ENCODE results near the gene HSPA1A. TPM values are rescaled to one million over a fixed set of nuclear protein-coding genes. Genes with fewer than 3 reads are reported as not detected.
A peak's percentile ranks its signal among the peaks of the same experiment; 100 is the strongest.

Gene HSPA1A
- total RNA-seq, 1 donor = 76.9 TPM

DNA sequence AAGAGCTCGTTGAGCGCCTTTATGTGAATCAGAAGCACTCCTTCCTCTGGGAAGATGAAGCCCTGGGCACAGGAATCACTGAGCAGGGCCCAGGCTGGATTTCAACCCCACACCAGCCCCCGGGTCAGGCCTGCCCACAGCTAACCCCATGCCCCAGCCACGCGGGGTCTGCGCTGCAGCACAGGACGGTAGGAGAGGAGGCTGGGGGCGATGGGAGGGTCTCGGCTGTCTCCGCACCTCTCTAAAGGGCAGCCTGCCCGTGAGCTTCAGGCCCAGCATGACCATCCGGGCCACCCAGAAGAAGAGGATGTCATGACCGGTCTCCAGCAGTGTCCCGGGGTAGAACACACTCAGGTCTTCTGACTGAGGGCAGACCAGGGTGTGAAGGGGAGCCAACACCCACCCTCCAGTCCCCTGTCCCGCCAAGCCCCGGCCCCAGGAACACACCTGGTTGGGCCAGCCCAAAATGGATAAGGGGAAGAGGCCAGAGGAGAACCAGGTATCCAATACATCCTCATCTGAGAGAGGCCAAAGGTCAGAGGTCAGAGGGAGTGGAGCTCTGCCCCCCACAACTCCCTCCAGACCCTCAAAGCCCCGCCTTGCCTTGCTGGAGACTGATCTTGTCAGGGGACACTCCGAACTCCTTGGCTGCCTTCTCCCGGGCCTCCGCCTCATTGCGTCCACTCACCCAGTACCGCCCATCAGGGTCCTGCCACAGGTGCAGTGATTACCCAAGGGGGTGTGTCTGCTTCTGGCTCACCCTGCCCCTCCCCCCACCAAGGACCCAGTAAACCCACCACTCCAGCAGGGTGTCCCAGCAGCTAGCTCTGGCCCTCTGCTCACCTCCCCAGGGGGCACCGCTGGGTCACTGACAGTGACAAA lies 33.9 kb upstream of the HSPA1A start:
- TF ChIP-seq, protein P1, sequence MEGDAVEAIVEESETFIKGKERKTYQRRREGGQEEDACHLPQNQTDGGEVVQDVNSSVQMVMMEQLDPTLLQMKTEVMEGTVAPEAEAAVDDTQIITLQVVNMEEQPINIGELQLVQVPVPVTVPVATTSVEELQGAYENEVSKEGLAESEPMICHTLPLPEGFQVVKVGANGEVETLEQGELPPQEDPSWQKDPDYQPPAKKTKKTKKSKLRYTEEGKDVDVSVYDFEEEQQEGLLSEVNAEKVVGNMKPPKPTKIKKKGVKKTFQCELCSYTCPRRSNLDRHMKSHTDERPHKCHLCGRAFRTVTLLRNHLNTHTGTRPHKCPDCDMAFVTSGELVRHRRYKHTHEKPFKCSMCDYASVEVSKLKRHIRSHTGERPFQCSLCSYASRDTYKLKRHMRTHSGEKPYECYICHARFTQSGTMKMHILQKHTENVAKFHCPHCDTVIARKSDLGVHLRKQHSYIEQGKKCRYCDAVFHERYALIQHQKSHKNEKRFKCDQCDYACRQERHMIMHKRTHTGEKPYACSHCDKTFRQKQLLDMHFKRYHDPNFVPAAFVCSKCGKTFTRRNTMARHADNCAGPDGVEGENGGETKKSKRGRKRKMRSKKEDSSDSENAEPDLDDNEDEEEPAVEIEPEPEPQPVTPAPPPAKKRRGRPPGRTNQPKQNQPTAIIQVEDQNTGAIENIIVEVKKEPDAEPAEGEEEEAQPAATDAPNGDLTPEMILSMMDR (IDR thresholded peaks at IDR 0.05; ENCODE audit: insufficient read depth, low read length) = no peak
- H3K4me3 ChIP-seq (ENCODE audit: low read depth, low read length) = no peak overlapping the region
- no peak for DNase-seq (ENCODE audit: low read depth)

DNA sequence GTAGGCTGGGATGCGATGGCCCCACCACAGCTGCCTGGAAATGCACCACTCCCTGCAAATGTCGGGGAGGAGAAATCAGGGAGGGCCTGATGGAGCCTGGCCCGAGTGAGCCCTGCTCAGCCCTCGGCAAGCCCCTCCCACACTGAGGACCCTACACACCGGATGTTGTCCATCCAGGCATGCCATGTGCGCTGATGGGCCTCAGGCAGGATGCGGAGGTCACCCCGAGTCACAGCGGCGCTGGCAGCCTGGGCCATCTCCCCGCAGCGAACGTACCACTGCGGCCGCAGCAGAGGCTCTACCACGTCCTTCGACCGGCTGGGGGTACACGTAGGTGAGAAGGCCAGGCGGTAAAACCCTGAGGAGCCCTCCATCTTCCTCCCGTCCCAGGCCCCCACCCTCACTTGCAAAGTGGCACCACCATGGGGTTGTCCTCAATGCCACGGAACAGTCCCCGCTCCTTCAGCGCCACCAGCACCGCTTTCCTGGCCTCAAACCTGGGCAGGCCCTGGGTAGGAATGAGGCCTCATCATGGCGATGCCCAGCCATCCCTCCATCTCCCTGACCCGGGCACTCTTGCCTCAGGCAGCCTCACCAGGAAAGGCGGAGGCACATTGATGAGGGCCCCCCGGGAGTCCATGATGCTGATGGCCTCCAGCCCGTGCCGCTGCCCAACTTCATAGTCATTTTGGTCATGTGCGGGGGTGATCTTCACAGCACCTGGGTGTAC lies 33.1 kb upstream of the HSPA1A start:
- DNase-seq (ENCODE audit: low read depth) = no peak
- TF ChIP-seq, protein P1 (IDR thresholded peaks at IDR 0.05; ENCODE audit: insufficient read depth, low read length) = no peak
- H3K4me3 ChIP-seq (ENCODE audit: low read depth, low read length) = no peak overlapping the region

DNA sequence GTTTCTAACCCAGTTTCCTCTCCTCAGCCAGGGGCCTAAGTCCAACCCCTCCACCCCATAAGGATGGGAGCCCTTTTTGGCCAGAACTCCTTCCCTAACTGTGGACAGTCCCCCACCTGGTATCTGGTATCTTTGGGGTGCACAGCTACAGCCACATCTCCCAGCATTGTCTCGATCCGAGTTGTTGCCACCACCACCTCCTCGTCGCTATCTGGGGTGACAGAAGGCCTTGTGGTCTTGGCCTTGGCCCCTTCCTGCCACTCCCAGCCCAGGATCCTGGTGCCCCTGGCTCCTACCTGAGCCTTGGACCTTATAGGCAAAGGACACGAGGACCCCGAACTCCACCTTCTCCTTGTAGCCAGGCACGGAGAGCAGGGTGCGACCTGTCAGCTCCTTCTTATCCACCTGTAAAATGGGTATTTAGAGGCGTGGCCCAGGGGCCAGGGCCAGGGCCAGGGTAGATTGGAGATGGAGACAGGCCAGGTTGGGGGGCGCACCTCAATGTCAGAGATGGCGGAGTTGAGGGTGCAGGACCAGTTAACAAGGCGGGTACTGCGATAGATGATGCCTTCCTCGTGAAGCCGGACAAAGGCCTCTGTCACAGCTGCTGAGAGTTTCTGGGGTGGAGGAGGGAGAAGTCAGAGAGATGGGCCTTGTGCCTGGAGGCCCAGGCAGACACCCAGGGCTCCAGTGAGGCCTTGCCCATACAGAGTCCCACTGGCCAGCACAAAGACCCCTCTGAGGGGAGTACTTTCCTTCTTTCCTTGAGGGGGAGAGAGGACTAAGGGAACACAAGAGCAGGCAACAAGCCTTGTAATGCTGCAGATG lies 31.0 kb upstream of the HSPA1A start:
- no peak for DNase-seq (ENCODE audit: low read depth)
- no peak overlapping the region for H3K4me3 ChIP-seq (ENCODE audit: low read depth, low read length)
- TF ChIP-seq, protein P1 (IDR thresholded peaks at IDR 0.05; ENCODE audit: insufficient read depth, low read length) = no peak

DNA sequence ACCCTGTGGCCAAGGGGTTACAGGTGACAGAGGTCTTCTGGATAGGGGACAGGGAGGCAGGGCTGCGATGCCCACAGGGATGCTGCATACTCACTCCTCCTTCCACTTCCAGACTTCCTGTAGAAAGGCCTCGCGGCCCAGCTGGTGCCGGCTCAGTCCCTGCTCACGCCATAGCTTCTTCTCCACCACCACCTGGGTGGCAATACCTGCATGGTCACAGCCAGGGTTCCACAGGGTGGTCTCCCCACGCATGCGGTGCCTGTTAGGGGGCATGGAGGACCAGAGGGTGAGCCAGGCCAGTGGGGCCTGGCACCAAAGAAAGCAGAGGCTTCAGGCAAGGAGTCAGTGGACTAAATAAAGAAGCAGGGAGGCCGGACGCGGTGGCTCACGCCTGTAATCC lies 29.9 kb upstream of the HSPA1A start:
- no peak overlapping the region for H3K4me3 ChIP-seq (ENCODE audit: low read depth, low read length)
- no peak for DNase-seq (ENCODE audit: low read depth)
- TF ChIP-seq, protein P1 (IDR thresholded peaks at IDR 0.05; ENCODE audit: insufficient read depth, low read length) = no peak

DNA sequence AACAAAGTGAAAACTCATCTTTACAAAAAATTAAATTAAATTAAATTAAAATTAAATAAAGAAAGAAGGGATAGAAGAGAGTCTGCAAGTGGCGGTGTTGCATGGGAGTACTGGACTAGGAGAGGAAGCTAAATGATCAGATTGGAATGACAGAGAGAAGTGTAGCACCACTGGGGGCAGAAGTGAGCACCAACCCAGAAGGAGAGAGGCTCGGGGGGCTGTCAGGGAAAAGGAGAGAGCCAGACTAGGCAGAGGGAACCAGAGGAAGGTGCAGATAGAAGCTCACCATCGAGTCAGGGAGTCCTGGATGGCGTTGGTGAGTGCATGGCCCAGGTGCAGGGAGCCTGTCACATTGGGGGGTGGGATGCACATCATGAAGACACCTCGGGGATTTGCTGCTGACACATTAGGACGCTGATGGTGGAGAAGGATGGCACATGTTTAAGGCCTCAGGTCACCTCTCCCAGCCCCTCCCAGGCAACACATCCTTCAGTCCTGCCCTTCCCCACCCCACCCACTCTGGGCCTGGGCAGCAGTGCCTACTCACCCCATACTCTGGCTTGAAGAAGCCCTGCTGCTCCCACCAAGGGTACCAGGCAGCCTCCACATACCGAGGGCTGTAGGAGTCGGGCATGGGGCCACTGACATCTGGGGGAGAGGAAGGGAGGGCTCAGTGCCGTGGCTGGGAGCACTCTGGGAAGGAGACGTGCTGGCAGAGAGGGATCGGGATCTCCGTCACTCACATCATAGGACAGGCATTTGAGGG lies 23.8 kb upstream of the HSPA1A start:
- DNase-seq (ENCODE audit: low read depth) = peak; percentile 54
- no peak overlapping the region for H3K4me3 ChIP-seq (ENCODE audit: low read depth, low read length)
- TF ChIP-seq, protein P1 (IDR thresholded peaks at IDR 0.05; ENCODE audit: insufficient read depth, low read length) = peak; percentile 75

DNA sequence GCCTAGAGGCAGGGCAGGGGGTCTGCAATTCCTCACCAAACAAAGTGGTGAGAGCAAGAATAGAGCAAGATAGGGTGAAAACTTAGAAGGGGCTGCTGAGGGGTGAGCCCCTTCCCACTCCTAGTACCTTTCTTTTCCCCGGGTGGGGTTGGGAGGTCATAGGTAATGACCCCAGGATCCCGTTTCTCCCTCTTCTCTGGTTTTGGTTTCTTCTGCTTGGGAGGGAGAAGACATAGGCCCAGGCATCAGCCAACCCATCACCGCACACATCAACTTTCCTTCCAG lies 23.3 kb upstream of the HSPA1A start:
- DNase-seq (ENCODE audit: low read depth) = no peak
- no peak overlapping the region for H3K4me3 ChIP-seq (ENCODE audit: low read depth, low read length)
- TF ChIP-seq, protein P1 (IDR thresholded peaks at IDR 0.05; ENCODE audit: insufficient read depth, low read length) = no peak
